ENCODE data around the gene ZNF592.

DNA sequence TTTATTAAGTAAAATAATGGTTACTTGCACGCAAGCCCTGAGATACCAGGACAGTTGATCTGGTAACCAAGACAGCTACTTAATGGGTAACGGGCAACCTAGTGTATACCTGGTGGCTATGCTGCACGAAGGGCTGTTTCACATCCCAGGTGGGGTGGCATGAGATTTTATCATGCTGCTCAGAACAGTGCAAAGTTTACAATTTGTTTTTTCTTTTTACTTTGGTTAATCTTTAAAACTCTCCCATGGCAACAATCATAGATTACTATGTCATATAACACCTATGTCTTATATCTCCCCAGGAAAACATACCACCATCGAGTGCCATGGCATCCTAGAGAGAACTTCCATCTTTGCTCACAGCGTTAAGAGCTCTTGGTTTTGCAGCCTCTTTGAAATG lies 103.8 kb downstream of the ZNF592 start:
- TF ChIP-seq, protein P1, sequence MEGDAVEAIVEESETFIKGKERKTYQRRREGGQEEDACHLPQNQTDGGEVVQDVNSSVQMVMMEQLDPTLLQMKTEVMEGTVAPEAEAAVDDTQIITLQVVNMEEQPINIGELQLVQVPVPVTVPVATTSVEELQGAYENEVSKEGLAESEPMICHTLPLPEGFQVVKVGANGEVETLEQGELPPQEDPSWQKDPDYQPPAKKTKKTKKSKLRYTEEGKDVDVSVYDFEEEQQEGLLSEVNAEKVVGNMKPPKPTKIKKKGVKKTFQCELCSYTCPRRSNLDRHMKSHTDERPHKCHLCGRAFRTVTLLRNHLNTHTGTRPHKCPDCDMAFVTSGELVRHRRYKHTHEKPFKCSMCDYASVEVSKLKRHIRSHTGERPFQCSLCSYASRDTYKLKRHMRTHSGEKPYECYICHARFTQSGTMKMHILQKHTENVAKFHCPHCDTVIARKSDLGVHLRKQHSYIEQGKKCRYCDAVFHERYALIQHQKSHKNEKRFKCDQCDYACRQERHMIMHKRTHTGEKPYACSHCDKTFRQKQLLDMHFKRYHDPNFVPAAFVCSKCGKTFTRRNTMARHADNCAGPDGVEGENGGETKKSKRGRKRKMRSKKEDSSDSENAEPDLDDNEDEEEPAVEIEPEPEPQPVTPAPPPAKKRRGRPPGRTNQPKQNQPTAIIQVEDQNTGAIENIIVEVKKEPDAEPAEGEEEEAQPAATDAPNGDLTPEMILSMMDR (IDR thresholded peaks at IDR 0.05): no peak
- no peak for TF ChIP-seq POLR2A (IDR thresholded peaks at IDR 0.05)
